ENCODE results near the gene RNF169.

GRCh38 chr11:74731301-74732094, 17.2 kb upstream of the RNF169 start, which contains the start of gene CHRDL2:
- TF ChIP-seq CTCF (conservative IDR thresholded peaks at IDR 0.05; ENCODE audit: low read depth, low read length) (no peak; the same call in 1 of the 2 replicates), RFX5 (IDR thresholded peaks at IDR 0.05; ENCODE audit: low read depth, low read length) (no peak), POLR2A (IDR thresholded peaks at IDR 0.05; ENCODE audit: low read depth, low read length) (no peak)
